H9 (cell line): Measurements from ENCODE around the gene GPR161. TPM values are rescaled to one million over a fixed set of nuclear protein-coding genes. Genes with fewer than 3 reads are reported as not detected.

Experiments
- DNase-seq: peaks from one replicate; pipeline ENCODE4 v3.0.0-alpha.2; 2017
- H2AFZ ChIP-seq: one replicate; pipeline ENCODE4 v1.6.1; 2013; ENCODE audit warnings: mild to moderate bottlenecking, low read length, control low read depth, moderate library complexity
- H2AK5ac ChIP-seq: 2 replicates; pipeline ENCODE4 v1.6.1; 2013; ENCODE audit warnings: low read length, control low read depth, mixed read lengths; ENCODE audit not compliant: insufficient read length
- H2BK120ac ChIP-seq: one replicate; pipeline ENCODE4 v1.6.1; 2013; ENCODE audit warnings: low read depth, mild to moderate bottlenecking, low read length, control low read depth, inconsistent platforms; ENCODE audit not compliant: poor library complexity, severe bottlenecking
- H2BK12ac ChIP-seq: 2 replicates; pipeline ENCODE4 v1.6.1; 2013; ENCODE audit warnings: low read length, control low read depth, mixed read lengths, low read depth; ENCODE audit not compliant: insufficient read length
- H2BK15ac ChIP-seq: 2 replicates; pipeline ENCODE4 v1.6.1; 2013; ENCODE audit warnings: low read depth, low read length, control low read depth
- H2BK20ac ChIP-seq: one replicate; pipeline ENCODE4 v1.6.1; 2013; ENCODE audit warnings: low read depth, mild to moderate bottlenecking, low read length, control low read depth, inconsistent platforms; ENCODE audit not compliant: poor library complexity, severe bottlenecking
- H2BK5ac ChIP-seq: 2 replicates; pipeline ENCODE4 v1.6.1; 2013; ENCODE audit warnings: low read length, control low read depth, mixed read lengths; ENCODE audit not compliant: insufficient read length
- H3K14ac ChIP-seq: 2 replicates; pipeline ENCODE4 v1.6.1; 2013; ENCODE audit warnings: low read length, control low read depth; ENCODE audit not compliant: insufficient read depth
- H3K18ac ChIP-seq: 2 replicates; pipeline ENCODE4 v1.6.1; 2013; ENCODE audit warnings: low read depth, mild to moderate bottlenecking, mixed read lengths, low read length, control low read depth; ENCODE audit not compliant: insufficient read length
- H3K23ac ChIP-seq: 2 replicates; pipeline ENCODE4 v1.6.1; 2013; ENCODE audit warnings: low read length, control low read depth, mixed read lengths, low read depth; ENCODE audit not compliant: insufficient read length
- H3K23me2 ChIP-seq: 2 replicates; pipeline ENCODE4 v1.6.1; 2013; ENCODE audit warnings: low read depth, mild to moderate bottlenecking, mixed read lengths, low read length, control low read depth; ENCODE audit not compliant: insufficient read length, poor library complexity, severe bottlenecking
- H3K27ac ChIP-seq: 2 replicates; pipeline ENCODE4 v1.5.1; 2013; ENCODE audit warnings: low read length, control low read depth, mixed read lengths, low read depth; ENCODE audit not compliant: insufficient read length
- H3K27me3 ChIP-seq: 2 replicates; pipeline ENCODE4 v1.6.1; 2013; ENCODE audit warnings: low read length, control low read depth, inconsistent platforms; ENCODE audit not compliant: insufficient read depth
- H3K4ac ChIP-seq: 2 replicates; pipeline ENCODE4 v1.6.1; 2013; ENCODE audit warnings: low read depth, mild to moderate bottlenecking, control low read depth, inconsistent platforms, low read length, moderate library complexity
- H3K4me1 ChIP-seq: 2 replicates; pipeline ENCODE4 v1.6.1; 2013; ENCODE audit warnings: low read length, control low read depth, inconsistent platforms; ENCODE audit not compliant: insufficient read depth
- H3K4me2 ChIP-seq: 2 replicates; pipeline ENCODE4 v1.6.1; 2013; ENCODE audit warnings: low read length, control low read depth, mixed read lengths; ENCODE audit not compliant: insufficient read length, insufficient read depth
- H3K56ac ChIP-seq: 2 replicates; pipeline ENCODE4 v1.6.1; 2013; ENCODE audit warnings: low read depth, mild to moderate bottlenecking, mixed read lengths, low read length, control low read depth; ENCODE audit not compliant: insufficient read length
- H3K79me1 ChIP-seq: 2 replicates; pipeline ENCODE4 v1.6.1; 2013; ENCODE audit warnings: low read depth, mild to moderate bottlenecking, moderate library complexity, low read length, control low read depth, inconsistent platforms; ENCODE audit not compliant: insufficient read depth, poor library complexity, severe bottlenecking
- H3K79me2 ChIP-seq: 2 replicates; pipeline ENCODE4 v1.6.1; 2013; ENCODE audit warnings: low read length, control low read depth, inconsistent platforms; ENCODE audit not compliant: insufficient read depth
- H3K9ac ChIP-seq: 2 replicates; pipeline ENCODE4 v1.6.1; 2013; ENCODE audit warnings: low read length, control low read depth, mixed read lengths; ENCODE audit not compliant: insufficient read length; ENCODE audit errors: extremely low read depth
- H3K9me3 ChIP-seq: one replicate; pipeline ENCODE4 v1.6.1; 2013; ENCODE audit warnings: low read depth, low read length, inconsistent platforms; ENCODE audit not compliant: control insufficient read depth
- H3T11ph ChIP-seq: one replicate; pipeline ENCODE4 v1.6.1; 2013; ENCODE audit warnings: mild to moderate bottlenecking, low read length, control low read depth, inconsistent platforms
- H4K20me1 ChIP-seq: one replicate; pipeline ENCODE4 v1.6.1; 2013; ENCODE audit not compliant: control insufficient read depth, insufficient read length, insufficient read depth
- H4K5ac ChIP-seq: 2 replicates; pipeline ENCODE4 v1.6.1; 2013; ENCODE audit warnings: low read depth, mild to moderate bottlenecking, mixed read lengths, low read length, control low read depth; ENCODE audit not compliant: insufficient read length
- H4K8ac ChIP-seq: replicated peaks from 2 replicates; pipeline ENCODE4 v1.6.1; 2013; ENCODE audit warnings: low read length, control low read depth, mixed read lengths, low read depth; ENCODE audit not compliant: insufficient read length
- H4K91ac ChIP-seq: 2 replicates; pipeline ENCODE4 v1.6.1; 2013; ENCODE audit warnings: low read depth, mild to moderate bottlenecking, moderate library complexity, mixed read lengths, low read length, control low read depth; ENCODE audit not compliant: insufficient read length
- H3K27ac Mint-ChIP-seq, 3 experiments: 2 replicates in 2 of 3; 3 replicates in 1 of 3; pipeline ENCODE4 v1.8.0; 2020 to 2021; ENCODE audit warnings: mixed read lengths in 3 of 3, mild to moderate bottlenecking in 1 of 3, moderate library complexity in 1 of 3
- H3K27me3 Mint-ChIP-seq: 2 replicates; pipeline ENCODE4 v1.8.0; 2021; ENCODE audit warnings: low read depth, mild to moderate bottlenecking, moderate library complexity, mixed read lengths
- H3K36me3 Mint-ChIP-seq, 3 experiments: 2 replicates in 2 of 3; 3 replicates in 1 of 3; pipeline ENCODE4 v1.8.0; 2020 to 2021; ENCODE audit warnings: low read depth in 3 of 3, mixed read lengths in 3 of 3; ENCODE audit not compliant: insufficient read depth in 1 of 3
- H3K4me1 Mint-ChIP-seq, 2 experiments: 2 replicates each; pipeline ENCODE4 v1.8.0; 2020; ENCODE audit warnings: mixed read lengths in 2 of 2
- H3K4me3 Mint-ChIP-seq, 2 experiments: 2 replicates in 1 of 2; 3 replicates in 1 of 2; pipeline ENCODE4 v1.8.0; 2020 to 2021; ENCODE audit warnings: mild to moderate bottlenecking in 2 of 2, mixed read lengths in 2 of 2, moderate library complexity in 1 of 2
- H3K9me3 Mint-ChIP-seq, 2 experiments: 2 replicates in 1 of 2; 3 replicates in 1 of 2; pipeline ENCODE4 v1.8.0; 2020; ENCODE audit warnings: mild to moderate bottlenecking in 2 of 2, mixed read lengths in 2 of 2, moderate library complexity in 1 of 2
- WGBS: extraction: QIAGEN DNeasy Blood & Tissue Kit; methylation state at CpG from one replicate; pipeline ENCODE4 v1.1.7; 2013; ENCODE audit warnings: missing lambda C conversion rate, low lambda C conversion rate, mixed read lengths; ENCODE audit not compliant: insufficient read length; ENCODE audit errors: extremely low coverage; 5-methylcytosine and 5-hydroxymethylcytosine counted together
- total RNA-seq: library from RNA; stranded (reverse); gene quantifications from 2 replicates; pipeline ENCODE4 v1.2.1, GENCODE V29; 2021
- TF ChIP-seq, protein P1 (sequence below): fragments of 200-600 bp; sonication (generic); conservative IDR thresholded peaks from 3 replicates; pipeline ENCODE4 v1.8.0; 2021; ENCODE audit warnings: antibody characterized with exemption, mild to moderate bottlenecking

The GPR161 gene
- total RNA-seq, 1 experiment from 2014 or later = 10.6 TPM

DNA sequence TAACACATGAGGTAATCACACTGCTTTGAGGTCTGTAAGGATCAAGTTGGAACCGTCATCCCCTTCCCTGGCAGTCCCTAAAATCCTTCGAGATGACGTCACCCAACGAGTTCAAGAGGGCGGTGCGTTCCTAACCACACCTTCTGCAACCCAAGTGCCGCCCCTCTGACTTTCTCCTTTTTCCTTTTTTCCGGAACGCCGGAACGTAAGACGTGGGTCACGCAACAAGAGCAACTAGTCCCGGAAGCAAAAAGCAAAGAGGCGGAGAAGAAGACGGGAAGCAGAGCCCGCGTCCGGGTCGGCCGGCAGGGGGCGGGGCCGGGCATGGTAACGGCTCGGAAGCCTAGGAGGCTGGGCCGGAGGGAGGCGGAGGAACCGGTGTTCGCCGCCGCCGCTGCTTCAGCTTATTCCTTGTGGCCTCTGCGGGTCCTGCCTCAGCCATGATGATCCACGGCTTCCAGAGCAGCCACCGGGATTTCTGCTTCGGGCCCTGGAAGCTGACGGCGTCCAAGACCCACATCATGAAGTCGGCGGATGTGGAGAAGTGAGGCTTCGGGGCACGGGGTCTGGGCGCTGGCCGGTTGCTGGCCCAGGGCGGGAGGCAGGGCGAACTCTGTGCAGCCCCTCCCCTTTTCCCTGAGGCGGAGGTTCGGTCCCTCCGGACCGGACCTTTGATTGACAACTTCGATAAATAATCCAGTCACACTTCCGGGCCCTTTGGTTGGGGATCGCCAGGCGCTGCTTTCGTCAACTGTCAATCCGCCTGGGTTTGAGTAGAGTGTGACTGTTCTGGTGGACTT lies 42.1 kb upstream of the GPR161 start, which contains the start of gene TIPRL:
TIPRL (plus strand) TSS at position 325 of the 800 bp plus-strand sequence; CDS start at position 441, 116 bp downstream.
- H4K8ac ChIP-seq = no peak within 1 kb of the TSS
- H3K27me3 Mint-ChIP-seq = no peaks in the 10 kb centered on the region
- H4K91ac ChIP-seq = no peak within 1 kb of the TSS
- H3K9me3 Mint-ChIP-seq = peaks cover 0 to 3% of the 10 kb centered on the region in 2 experiments; a peak in 1 of 5 replicates
- peak within 1 kb of the TSS in 1 of 3 experiments; percentile 39; a peak in 1 of 7 replicates for H3K27ac Mint-ChIP-seq
- H2BK20ac ChIP-seq = no peak within 1 kb of the TSS
- no peaks in the 10 kb centered on the region for H3K9me3 ChIP-seq
- no peaks in the 10 kb centered on the region for H3K79me2 ChIP-seq
- H2BK15ac ChIP-seq = no peak within 1 kb of the TSS; the same call in 1 of the 2 replicates
- H2BK120ac ChIP-seq = no peak within 1 kb of the TSS
- peaks cover 6% of the 10 kb centered on the region for H3K23me2 ChIP-seq
- H3K4me1 ChIP-seq = 0 out of 2 replicates have a peak, but pooled peaks cover 2% of the 10 kb centered on the region
- H2BK5ac ChIP-seq = no peak within 1 kb of the TSS
- TF ChIP-seq, protein P1, sequence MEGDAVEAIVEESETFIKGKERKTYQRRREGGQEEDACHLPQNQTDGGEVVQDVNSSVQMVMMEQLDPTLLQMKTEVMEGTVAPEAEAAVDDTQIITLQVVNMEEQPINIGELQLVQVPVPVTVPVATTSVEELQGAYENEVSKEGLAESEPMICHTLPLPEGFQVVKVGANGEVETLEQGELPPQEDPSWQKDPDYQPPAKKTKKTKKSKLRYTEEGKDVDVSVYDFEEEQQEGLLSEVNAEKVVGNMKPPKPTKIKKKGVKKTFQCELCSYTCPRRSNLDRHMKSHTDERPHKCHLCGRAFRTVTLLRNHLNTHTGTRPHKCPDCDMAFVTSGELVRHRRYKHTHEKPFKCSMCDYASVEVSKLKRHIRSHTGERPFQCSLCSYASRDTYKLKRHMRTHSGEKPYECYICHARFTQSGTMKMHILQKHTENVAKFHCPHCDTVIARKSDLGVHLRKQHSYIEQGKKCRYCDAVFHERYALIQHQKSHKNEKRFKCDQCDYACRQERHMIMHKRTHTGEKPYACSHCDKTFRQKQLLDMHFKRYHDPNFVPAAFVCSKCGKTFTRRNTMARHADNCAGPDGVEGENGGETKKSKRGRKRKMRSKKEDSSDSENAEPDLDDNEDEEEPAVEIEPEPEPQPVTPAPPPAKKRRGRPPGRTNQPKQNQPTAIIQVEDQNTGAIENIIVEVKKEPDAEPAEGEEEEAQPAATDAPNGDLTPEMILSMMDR = peak; percentile 78
- H4K5ac ChIP-seq = peak within 1 kb of the TSS; percentile 2
- peak within 1 kb of the TSS; percentile 67; the same call in 1 of the 2 replicates for H3K14ac ChIP-seq
- no peaks in the 10 kb centered on the region for H3K27me3 ChIP-seq
- H3K27ac ChIP-seq = peak within 1 kb of the TSS; percentile 14
- peak; percentile 98 for DNase-seq
- H3K18ac ChIP-seq = peak within 1 kb of the TSS; percentile 47
- no peak within 1 kb of the TSS for H2BK12ac ChIP-seq
- WGBS = no CpG with 5 or more reads among the region's 56 CpGs
- H3K79me1 ChIP-seq = no peaks in the 10 kb centered on the region
- H3K9ac ChIP-seq = peak within 1 kb of the TSS; percentile 78
- H3K23ac ChIP-seq = no peak within 1 kb of the TSS
- no peak within 1 kb of the TSS for H3K56ac ChIP-seq
- H3K4me1 Mint-ChIP-seq = peaks cover 2% of the 10 kb centered on the region in 2 experiments; a peak in 3 of 4 replicates
- H3K4ac ChIP-seq = no peak within 1 kb of the TSS; the same call in 1 of the 2 replicates
- no peak within 1 kb of the TSS for H3T11ph ChIP-seq
- H3K36me3 Mint-ChIP-seq = no peaks in the 10 kb centered on the region
- no peak within 1 kb of the TSS for H2AK5ac ChIP-seq
- H3K4me3 Mint-ChIP-seq = no peak within 1 kb of the TSS
- H3K4me2 ChIP-seq = peak within 1 kb of the TSS; percentile 80
- H4K20me1 ChIP-seq = no peaks in the 10 kb centered on the region
- peak within 1 kb of the TSS; percentile 71 for H2AFZ ChIP-seq
